Gastrocnemius medialis (tissue), 4 donors: Measurements from ENCODE around the gene SHANK3.

Source experiments
- CTCF ChIP-seq, 5 experiments: fragments of 450-650 bp in 3 of 5; fragments of 200-600 bp in 2 of 5; sonication (generic) in 2 of 5; IDR thresholded peaks in 4 of 5; conservative IDR thresholded peaks in 1 of 5; 1 replicate in 4 of 5; 2 replicates in 1 of 5; pipeline ENCODE4 v1.5.1; 2016 to 2019; ENCODE audit warnings: antibody characterized with exemption in 5 of 5, mild to moderate bottlenecking in 3 of 5, moderate library complexity in 3 of 5
- POLR2A ChIP-seq, 2 donors: fragments of 450-650 bp; IDR thresholded peaks; one replicate each; pipeline ENCODE4 v1.6.1; 2017; ENCODE audit warnings: antibody characterized with exemption in 2 of 2, mild to moderate bottlenecking in 2 of 2, moderate library complexity in 2 of 2

DNA sequence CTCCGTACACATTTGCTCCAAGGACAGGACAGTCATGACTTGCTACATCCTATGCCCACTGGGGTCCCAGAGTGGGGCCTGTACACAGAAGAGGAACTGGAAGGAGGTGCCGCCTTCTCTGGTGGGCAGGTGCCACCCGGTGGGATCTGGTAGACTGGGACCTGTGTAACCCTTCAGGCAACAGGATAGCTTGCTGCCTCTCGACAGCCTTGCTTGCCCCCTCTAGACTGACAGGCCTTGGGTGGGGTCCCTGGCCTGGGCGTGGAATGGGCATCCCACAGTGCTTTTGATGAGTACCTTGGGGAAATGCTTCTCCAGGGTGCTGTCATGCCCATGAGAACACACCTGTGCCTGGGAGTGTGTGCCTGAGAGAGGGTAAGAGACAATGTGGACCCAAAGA is 15.8 kb downstream of the SHANK3 start:
- no peak for TF ChIP-seq CTCF (IDR thresholded peaks at IDR 0.05 in 4 of 5, conservative IDR thresholded peaks at IDR 0.05 in 1 of 5)
- TF ChIP-seq POLR2A (IDR thresholded peaks at IDR 0.05) = no peak
